ENCODE data around the gene JADE3.
"Not testable (repeated sequence)": the region's sequence is repeated elsewhere in the genome, so short reads cannot be mapped to it uniquely, and the experiment has no call there.

JADE3 gene

GRCh38 chrX:46938589-46938988 lies 26.4 kb downstream of the JADE3 start:
- H3K9me3 ChIP-seq (replicated peaks; ENCODE audit: low read length) = no peaks in the 10 kb centered on the region

DNA sequence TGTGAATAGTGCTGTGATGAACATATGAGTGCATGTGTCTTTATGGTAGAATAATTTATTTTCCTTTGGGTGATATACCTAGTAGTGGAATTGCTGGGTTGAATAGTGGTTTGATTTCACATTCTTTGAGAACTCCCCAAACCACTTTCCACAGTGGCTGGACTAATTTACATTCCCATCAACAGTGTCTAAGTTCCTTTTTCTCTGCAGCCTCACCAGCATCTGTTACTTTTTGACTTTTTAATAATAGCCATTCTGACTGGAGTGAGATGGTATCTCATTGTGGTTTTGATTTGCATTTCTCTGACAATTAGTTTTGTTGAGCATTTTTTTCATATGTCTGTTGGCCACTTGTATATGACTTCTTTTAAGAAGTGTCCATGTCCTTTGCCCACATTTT lies 29.1 kb downstream of the JADE3 start:
- Histone ChIP-seq H3K4me1 (ENCODE audit: control insufficient read depth, insufficient read depth, low read length) (no peaks in the 10 kb centered on the region), H3K9ac (ENCODE audit: low read depth, low read length) (no peak overlapping the region), H3K36me3 (ENCODE audit: insufficient read depth, low read length) (no peaks in the 10 kb centered on the region), H3K4me3 (ENCODE audit: low read length) (no peak overlapping the region), H3K27me3 (ENCODE audit: control insufficient read depth, insufficient read depth, low read length) (no peaks in the 10 kb centered on the region), H3K4me2 (ENCODE audit: low read length) (no peak overlapping the region), H3K9me3 (replicated peaks; ENCODE audit: low read length) (no peaks in the 10 kb centered on the region)

More at GRCh38 chrX:46938589-46938988, 26.4 kb downstream of the JADE3 start:
- Histone ChIP-seq H3K4me2 (ENCODE audit: low read length) (no peak overlapping the region), H3K4me1 (ENCODE audit: control insufficient read depth, insufficient read depth, low read length) (no peaks in the 10 kb centered on the region), H3K9ac (ENCODE audit: low read depth, low read length) (no peak overlapping the region), H3K36me3 (ENCODE audit: insufficient read depth, low read length) (no peaks in the 10 kb centered on the region), H3K27me3 (ENCODE audit: control insufficient read depth, insufficient read depth, low read length) (no peaks in the 10 kb centered on the region), H3K4me3 (ENCODE audit: low read length) (no peak overlapping the region)

DNA sequence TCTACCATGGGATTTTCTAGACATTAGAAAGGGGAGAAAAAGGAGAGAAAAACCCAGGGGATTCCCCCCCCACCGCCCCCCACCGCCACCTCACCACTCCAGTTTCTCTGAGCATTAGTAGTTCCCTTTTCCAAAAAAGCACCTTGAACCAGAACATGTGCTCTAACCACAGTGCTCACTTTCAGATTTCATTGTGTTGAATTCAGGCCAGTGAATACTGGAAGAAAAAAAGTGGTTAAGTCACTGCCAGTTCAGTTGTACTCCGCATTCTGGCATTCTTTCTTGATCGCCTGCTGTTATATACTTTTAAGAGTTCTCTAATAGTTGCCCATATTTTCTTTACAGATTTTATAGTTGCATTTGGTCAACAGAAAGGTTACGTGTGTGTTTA lies 40.9 kb downstream of the JADE3 start:
- Histone ChIP-seq H3K36me3 (ENCODE audit: insufficient read depth, low read length) (no peaks in the 10 kb centered on the region), H3K9ac (ENCODE audit: low read depth, low read length) (no peak overlapping the region)

DNA sequence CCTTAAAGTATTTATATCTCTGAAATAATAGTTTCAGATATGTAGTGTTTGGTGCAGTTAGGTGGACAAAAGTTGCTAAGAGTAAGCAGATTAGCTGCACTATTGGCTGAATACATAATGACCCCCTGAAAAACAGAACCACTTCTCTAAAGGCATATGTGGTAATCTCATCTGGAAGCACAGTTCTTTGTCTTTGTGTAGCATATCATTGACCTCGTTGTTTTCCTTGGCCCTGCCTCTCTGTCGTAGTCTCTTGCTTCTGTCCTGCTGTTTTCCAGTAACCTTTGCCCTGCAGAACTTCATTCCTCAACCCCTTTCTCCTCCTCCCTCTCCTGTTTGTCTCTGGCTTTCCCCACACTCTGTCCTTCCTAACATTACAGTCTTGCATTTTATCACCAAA lies 41.4 kb downstream of the JADE3 start:
- Histone ChIP-seq H3K4me2 (ENCODE audit: low read length) (no peak overlapping the region), H3K4me3 (ENCODE audit: low read length) (no peak overlapping the region), H3K36me3 (ENCODE audit: insufficient read depth, low read length) (no peaks in the 10 kb centered on the region), H3K9me3 (replicated peaks; ENCODE audit: low read length) (no peaks in the 10 kb centered on the region), H3K9ac (ENCODE audit: low read depth, low read length) (no peak overlapping the region), H3K4me1 (ENCODE audit: control insufficient read depth, insufficient read depth, low read length) (no peaks in the 10 kb centered on the region), H3K27me3 (ENCODE audit: control insufficient read depth, insufficient read depth, low read length) (no peaks in the 10 kb centered on the region)

More for the DNA sequence above, 40.9 kb downstream of the JADE3 start:
- no peak overlapping the region for H3K4me3 ChIP-seq (ENCODE audit: low read length)
- no peaks in the 10 kb centered on the region for H3K9me3 ChIP-seq (replicated peaks; ENCODE audit: low read length)
- no peak overlapping the region for H3K4me2 ChIP-seq (ENCODE audit: low read length)
- no peaks in the 10 kb centered on the region for H3K27me3 ChIP-seq (ENCODE audit: control insufficient read depth, insufficient read depth, low read length)
- H3K4me1 ChIP-seq (ENCODE audit: control insufficient read depth, insufficient read depth, low read length) = no peaks in the 10 kb centered on the region

GRCh38 chrX:46954716-46955115 lies 42.5 kb downstream of the JADE3 start:
- Histone ChIP-seq H3K36me3 (ENCODE audit: insufficient read depth, low read length) (no peaks in the 10 kb centered on the region), H3K27me3 (ENCODE audit: control insufficient read depth, insufficient read depth, low read length) (no peaks in the 10 kb centered on the region), H3K4me1 (ENCODE audit: control insufficient read depth, insufficient read depth, low read length) (no peaks in the 10 kb centered on the region), H3K4me2 (ENCODE audit: low read length) (no peak overlapping the region), H3K9ac (ENCODE audit: low read depth, low read length) (no peak overlapping the region), H3K4me3 (ENCODE audit: low read length) (no peak overlapping the region), H3K9me3 (replicated peaks; ENCODE audit: low read length) (no peaks in the 10 kb centered on the region)

DNA sequence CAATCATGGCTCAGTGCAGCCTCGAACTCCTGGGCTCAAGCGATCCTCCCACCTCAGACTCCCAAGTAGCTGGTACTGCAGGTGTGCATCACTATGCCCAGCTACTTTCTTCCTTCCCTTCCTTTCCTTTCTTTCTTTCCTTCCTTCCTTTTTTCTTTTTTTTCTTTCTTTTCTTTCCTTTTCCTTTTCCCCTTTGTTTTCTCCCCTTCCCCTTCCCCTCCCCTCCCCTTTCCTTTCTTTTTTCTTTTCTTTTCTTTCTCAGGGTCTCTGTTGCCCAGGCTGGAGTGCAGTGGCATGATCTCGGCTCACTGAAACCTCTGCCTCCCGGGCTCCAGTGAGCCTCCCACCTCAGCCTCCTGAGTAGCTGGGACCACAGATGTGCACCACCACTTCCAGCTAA lies 44.4 kb downstream of the JADE3 start:
- H3K4me2 ChIP-seq (ENCODE audit: low read length); H3K27me3 ChIP-seq (ENCODE audit: control insufficient read depth, insufficient read depth, low read length); H3K9ac ChIP-seq (ENCODE audit: low read depth, low read length); H3K4me1 ChIP-seq (ENCODE audit: control insufficient read depth, insufficient read depth, low read length); H3K4me3 ChIP-seq (ENCODE audit: low read length); H3K9me3 ChIP-seq (replicated peaks; ENCODE audit: low read length); H3K36me3 ChIP-seq (ENCODE audit: insufficient read depth, low read length): not testable (repeated sequence)

GRCh38 chrX:46957297-46957696 lies 45.1 kb downstream of the JADE3 start:
- Histone ChIP-seq H3K4me3 (ENCODE audit: low read length) (no peak overlapping the region), H3K27me3 (ENCODE audit: control insufficient read depth, insufficient read depth, low read length) (peaks cover 3% of the 10 kb centered on the region), H3K4me2 (ENCODE audit: low read length) (no peak overlapping the region), H3K9ac (ENCODE audit: low read depth, low read length) (no peak overlapping the region), H3K36me3 (ENCODE audit: insufficient read depth, low read length) (no peaks in the 10 kb centered on the region), H3K4me1 (ENCODE audit: control insufficient read depth, insufficient read depth, low read length) (no peaks in the 10 kb centered on the region), H3K9me3 (replicated peaks; ENCODE audit: low read length) (no peaks in the 10 kb centered on the region)

- no peaks in the 10 kb centered on the region for H3K9me3 ChIP-seq (replicated peaks; ENCODE audit: low read length)
- H3K27me3 ChIP-seq (ENCODE audit: control insufficient read depth, insufficient read depth, low read length) = peaks cover 4% of the 10 kb centered on the region
- no peak overlapping the region for H3K4me3 ChIP-seq (ENCODE audit: low read length)
- no peak overlapping the region for H3K4me2 ChIP-seq (ENCODE audit: low read length)
- no peaks in the 10 kb centered on the region for H3K4me1 ChIP-seq (ENCODE audit: control insufficient read depth, insufficient read depth, low read length)
- H3K36me3 ChIP-seq (ENCODE audit: insufficient read depth, low read length) = no peaks in the 10 kb centered on the region
- H3K9ac ChIP-seq (ENCODE audit: low read depth, low read length) = no peak overlapping the region
Measured at GRCh38 chrX:46959101-46959500, 46.9 kb downstream of the JADE3 start.

GRCh38 chrX:46959985-46960700 lies 47.9 kb downstream of the JADE3 start:
- H3K4me1 ChIP-seq (ENCODE audit: control insufficient read depth, insufficient read depth, low read length) = peaks cover 2% of the 10 kb centered on the region
- H3K9ac ChIP-seq (ENCODE audit: low read depth, low read length) = no peak overlapping the region
- no peak overlapping the region for H3K4me3 ChIP-seq (ENCODE audit: low read length)
- no peaks in the 10 kb centered on the region for H3K9me3 ChIP-seq (replicated peaks; ENCODE audit: low read length)
- H3K27me3 ChIP-seq (ENCODE audit: control insufficient read depth, insufficient read depth, low read length) = peaks cover 8% of the 10 kb centered on the region
- no peaks in the 10 kb centered on the region for H3K36me3 ChIP-seq (ENCODE audit: insufficient read depth, low read length)
- no peak overlapping the region for H3K4me2 ChIP-seq (ENCODE audit: low read length)

- Histone ChIP-seq H3K9me3 (replicated peaks; ENCODE audit: low read length) (no peaks in the 10 kb centered on the region), H3K27me3 (ENCODE audit: control insufficient read depth, insufficient read depth, low read length) (peaks cover 8% of the 10 kb centered on the region), H3K4me3 (ENCODE audit: low read length) (no peak overlapping the region), H3K36me3 (ENCODE audit: insufficient read depth, low read length) (no peaks in the 10 kb centered on the region), H3K9ac (ENCODE audit: low read depth, low read length) (no peak overlapping the region), H3K4me1 (ENCODE audit: control insufficient read depth, insufficient read depth, low read length) (peaks cover 7% of the 10 kb centered on the region), H3K4me2 (ENCODE audit: low read length) (no peak overlapping the region)
Measured at GRCh38 chrX:46961097-46961496, 48.9 kb downstream of the JADE3 start.

DNA sequence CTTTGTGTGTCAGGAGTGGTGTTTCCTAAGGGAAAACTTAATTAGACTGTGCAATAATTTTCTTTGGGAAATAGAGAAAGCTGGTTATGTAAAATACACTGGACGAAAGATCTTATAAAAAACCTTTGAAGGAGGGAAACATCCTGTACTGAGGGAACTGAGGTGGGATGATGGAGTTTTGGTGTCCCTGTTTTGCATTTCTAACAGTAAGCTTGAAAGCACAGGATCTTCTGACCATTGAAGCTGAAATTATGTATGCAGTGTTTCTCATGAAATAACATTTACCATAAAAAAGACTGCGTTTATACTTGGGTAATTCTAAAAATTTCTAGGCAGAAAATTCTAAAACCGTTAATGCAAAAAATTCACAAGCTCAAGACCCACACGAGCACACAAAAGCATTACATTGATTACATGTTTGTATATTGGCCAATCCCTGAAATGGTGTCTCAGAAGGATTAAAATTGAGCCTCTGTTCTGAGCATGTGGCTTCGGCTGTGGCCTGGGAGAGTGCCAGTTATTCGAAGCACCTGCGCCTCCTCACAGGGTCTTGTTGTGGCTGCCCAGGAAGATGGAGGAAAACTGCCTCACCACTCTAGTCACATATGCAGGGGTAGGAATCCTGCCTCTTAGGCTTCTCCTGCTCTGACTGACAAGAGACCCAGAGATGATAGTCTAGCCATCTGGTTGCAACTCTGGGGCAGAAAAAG lies 49.5 kb downstream of the JADE3 start:
- Histone ChIP-seq H3K4me3 (ENCODE audit: low read length) (no peak overlapping the region), H3K4me1 (ENCODE audit: control insufficient read depth, insufficient read depth, low read length) (peaks cover 7% of the 10 kb centered on the region), H3K27me3 (ENCODE audit: control insufficient read depth, insufficient read depth, low read length) (peaks cover 8% of the 10 kb centered on the region), H3K36me3 (ENCODE audit: insufficient read depth, low read length) (no peaks in the 10 kb centered on the region), H3K4me2 (ENCODE audit: low read length) (no peak overlapping the region), H3K9ac (ENCODE audit: low read depth, low read length) (no peak overlapping the region), H3K9me3 (replicated peaks; ENCODE audit: low read length) (no peaks in the 10 kb centered on the region)
